ENCODE measurements around the gene CD44.

GRCh38 chr11:35122308-35122707, 16.7 kb upstream of the CD44 start:
- TF ChIP-seq RXRA (IDR thresholded peaks at IDR 0.05) (no peak), REST (IDR thresholded peaks at IDR 0.05) (no peak), YY1 (IDR thresholded peaks at IDR 0.05) (no peak), CTCF (IDR thresholded peaks at IDR 0.05; ENCODE audit: low read depth, low read length, missing input control) (no peak), RAD21 (IDR thresholded peaks at IDR 0.05) (no peak), JUND (IDR thresholded peaks at IDR 0.05) (no peak), FOXA1 (IDR thresholded peaks at IDR 0.05) (no peak), TAF1 (conservative IDR thresholded peaks at IDR 0.05) (no peak), ZBTB33 (IDR thresholded peaks at IDR 0.05) (no peak), MAX (IDR thresholded peaks at IDR 0.05) (no peak), SP1 (IDR thresholded peaks at IDR 0.05) (no peak), ATF3 (IDR thresholded peaks at IDR 0.05) (no peak), EGR1 (IDR thresholded peaks at IDR 0.05; ENCODE audit: low read depth in 2 of 2) (no peak), GABPA (IDR thresholded peaks at IDR 0.05 in 1 of 2, conservative IDR thresholded peaks at IDR 0.05 in 1 of 2) (no peak)
